Common myeloid progenitor, CD34-positive (primary cell): ENCODE measurements around the gene GPD1L.

Experiments
- CTCF ChIA-PET: fragments of 350-600 bp; sonication (Branson Sonifier 250); formaldehyde crosslinking; loops from one replicate; lab custom pipeline; 2021; ENCODE audit warnings: antibody characterized with exemption; lab: Charles Lee
- POLR2A ChIA-PET: fragments of 350-600 bp; sonication (Branson Sonifier 250); formaldehyde crosslinking; loops from one replicate; lab custom pipeline; 2021; ENCODE audit warnings: antibody characterized with exemption; lab: Charles Lee
- DNase-seq, 3 donors: peaks; one replicate each; pipeline versions ENCODE4 v3.0.0 to v3.0.0-alpha.2; 2013
- H3K27ac ChIP-seq, 2 experiments: 1 replicate in 1 of 2; 2 replicates in 1 of 2; pipeline ENCODE4 v1.7.0; 2013; ENCODE audit warnings: inconsistent platforms in 2 of 2, low read length in 2 of 2, mild to moderate bottlenecking in 2 of 2, low read depth in 1 of 2, moderate library complexity in 1 of 2; ENCODE audit not compliant: severe bottlenecking in 2 of 2, insufficient read depth in 1 of 2, poor library complexity in 1 of 2
- H3K27me3 ChIP-seq, 5 experiments: replicated peaks in 2 of 5; 1 replicate in 3 of 5; 2 replicates in 2 of 5; pipeline versions ENCODE4 v1.6.1 to v1.7.0; 2013; ENCODE audit warnings: low read length in 4 of 5, mild to moderate bottlenecking in 2 of 5, moderate library complexity in 2 of 5, inconsistent platforms in 1 of 5; ENCODE audit not compliant: insufficient read depth in 5 of 5, control insufficient read depth in 4 of 5
- H3K36me3 ChIP-seq, 4 experiments: 1 replicate in 2 of 4; 2 replicates in 2 of 4; pipeline versions ENCODE4 v1.6.1 to v1.7.0; 2013; ENCODE audit warnings: low read length in 3 of 4, control low read depth in 1 of 4, mild to moderate bottlenecking in 1 of 4; ENCODE audit not compliant: control insufficient read depth in 4 of 4, insufficient read depth in 4 of 4
- H3K4me1 ChIP-seq, 4 experiments: 1 replicate in 3 of 4; 2 replicates in 1 of 4; pipeline versions ENCODE4 v1.6.1 to v1.7.1; 2013; ENCODE audit warnings: low read length in 3 of 4, mild to moderate bottlenecking in 3 of 4, control low read depth in 1 of 4, inconsistent platforms in 1 of 4, moderate library complexity in 1 of 4; ENCODE audit not compliant: control insufficient read depth in 4 of 4, insufficient read depth in 4 of 4; ENCODE audit errors: control extremely low read depth in 1 of 4
- H3K4me3 ChIP-seq, 7 experiments: 1 replicate in 4 of 7; 2 replicates in 3 of 7; pipeline versions ENCODE4 v1.5.1 to v1.7.0; 2013; ENCODE audit warnings: mild to moderate bottlenecking in 7 of 7, low read length in 6 of 7, moderate library complexity in 6 of 7, inconsistent platforms in 2 of 7, low read depth in 2 of 7, control low read depth in 1 of 7; ENCODE audit not compliant: insufficient read depth in 4 of 7, control insufficient read depth in 1 of 7; ENCODE audit errors: extremely low read depth in 1 of 7
- H3K9me3 ChIP-seq, 5 experiments: 1 replicate in 4 of 5; 2 replicates in 1 of 5; pipeline versions ENCODE4 v1.6.1 to v1.7.1; 2013; ENCODE audit warnings: low read length in 4 of 5, mild to moderate bottlenecking in 2 of 5, inconsistent platforms in 1 of 5, low read depth in 1 of 5, moderate library complexity in 1 of 5; ENCODE audit not compliant: control insufficient read depth in 4 of 5, insufficient read depth in 2 of 5; ENCODE audit errors: control extremely low read depth in 1 of 5
- WGBS: methylation state at CpG from one replicate; pipeline ENCODE4 v1.1.5; 2013; ENCODE audit not compliant: insufficient coverage; 5-methylcytosine and 5-hydroxymethylcytosine counted together

Gene GPD1L

GRCh38 chr3:32193101-32193500, 86.7 kb downstream of the GPD1L start:
- no peaks in the 10 kb centered on the region for H3K27me3 ChIP-seq
- no peak for DNase-seq
- no peaks in the 10 kb centered on the region for H3K36me3 ChIP-seq
- H3K9me3 ChIP-seq = no peaks in the 10 kb centered on the region
- no peak overlapping the region for H3K27ac ChIP-seq
- H3K4me1 ChIP-seq = no peaks in the 10 kb centered on the region
- H3K4me3 ChIP-seq = no peak overlapping the region
- CTCF ChIA-PET = interaction anchor here (1.2 kb wide), 1 partner anchor 16 kb away, joined by 3 read pairs; no protein-coding TSS in a partner anchor
- POLR2A ChIA-PET = interaction anchor here (0.5 kb wide), 1 partner anchor 13 kb away, joined by 3 read pairs; no protein-coding TSS in a partner anchor

- no peak overlapping the region for H3K4me3 ChIP-seq
- no peaks in the 10 kb centered on the region for H3K36me3 ChIP-seq
- ChIA-PET CTCF (no interaction called here), POLR2A (no interaction called here)
- H3K9me3 ChIP-seq = no peaks in the 10 kb centered on the region
- no peak overlapping the region for H3K27ac ChIP-seq
- 70% methylated on average over 1 of the region's 1 CpG for WGBS
- no peaks in the 10 kb centered on the region for H3K4me1 ChIP-seq
- DNase-seq = peak in 1 of 3 donors; percentile 10
- no peaks in the 10 kb centered on the region for H3K27me3 ChIP-seq
Observed at GRCh38 chr3:32194653-32195052, 88.2 kb downstream of the GPD1L start.

- Histone ChIP-seq H3K9me3 (no peaks in the 10 kb centered on the region), H3K27ac (no peak overlapping the region), H3K27me3 (no peaks in the 10 kb centered on the region), H3K4me1 (peaks cover 0 to 1% (median 0%) of the 10 kb centered on the region in 4 experiments), H3K4me3 (no peak overlapping the region), H3K36me3 (no peaks in the 10 kb centered on the region)
- no peak for DNase-seq
- WGBS = 88% methylated on average over 2 of the region's 4 CpGs
- CTCF ChIA-PET = no interaction called here
- POLR2A ChIA-PET = interaction anchor here (0.6 kb wide), 1 partner anchor 341 kb away, joined by 3 read pairs; no protein-coding TSS in a partner anchor
Observed at GRCh38 chr3:32195995-32196540, 89.6 kb downstream of the GPD1L start.

GRCh38 chr3:32197991-32198390, 91.6 kb downstream of the GPD1L start:
- H3K36me3 ChIP-seq = no peaks in the 10 kb centered on the region
- ChIA-PET CTCF (no interaction called here), POLR2A (no interaction called here)
- WGBS = 100% methylated on average over 1 of the region's 1 CpG
- peaks cover 0 to 4% (median 0%) of the 10 kb centered on the region in 4 experiments for H3K4me1 ChIP-seq
- H3K4me3 ChIP-seq = no peak overlapping the region
- no peaks in the 10 kb centered on the region for H3K27me3 ChIP-seq
- no peak overlapping the region for H3K27ac ChIP-seq
- no peak for DNase-seq
- no peaks in the 10 kb centered on the region for H3K9me3 ChIP-seq

GRCh38 chr3:32198714-32199113, 92.3 kb downstream of the GPD1L start:
- WGBS = 71% methylated on average over 1 of the region's 3 CpGs
- Histone ChIP-seq H3K4me1 (peaks cover 0 to 4% (median 0%) of the 10 kb centered on the region in 4 experiments), H3K36me3 (no peaks in the 10 kb centered on the region), H3K27me3 (no peaks in the 10 kb centered on the region), H3K4me3 (no peak overlapping the region), H3K27ac (no peak overlapping the region), H3K9me3 (no peaks in the 10 kb centered on the region)
- POLR2A ChIA-PET = no interaction called here
- CTCF ChIA-PET = interaction anchor here (1.0 to 1.3 kb wide), 2 partner anchors 17 to 22 kb away, joined by 3 read pairs; no protein-coding TSS in a partner anchor
- DNase-seq = no peak

- Histone ChIP-seq H3K27ac (no peak overlapping the region), H3K9me3 (no peaks in the 10 kb centered on the region), H3K4me3 (no peak overlapping the region), H3K27me3 (no peaks in the 10 kb centered on the region), H3K4me1 (peaks cover 0 to 4% (median 0%) of the 10 kb centered on the region in 4 experiments), H3K36me3 (no peaks in the 10 kb centered on the region)
- ChIA-PET POLR2A (no interaction called here), CTCF (no interaction called here)
- no peak for DNase-seq
- 91% methylated on average over 7 of the region's 7 CpGs for WGBS
Observed at GRCh38 chr3:32200490-32200889, 94.1 kb downstream of the GPD1L start.

GRCh38 chr3:32200992-32201758, 94.8 kb downstream of the GPD1L start:
- no peak overlapping the region for H3K27ac ChIP-seq
- no peaks in the 10 kb centered on the region for H3K9me3 ChIP-seq
- H3K4me3 ChIP-seq = no peak overlapping the region
- no peaks in the 10 kb centered on the region for H3K27me3 ChIP-seq
- H3K4me1 ChIP-seq = peaks cover 0 to 4% (median 0%) of the 10 kb centered on the region in 4 experiments
- WGBS = 74% methylated on average over 7 of the region's 10 CpGs
- H3K36me3 ChIP-seq = no peaks in the 10 kb centered on the region
- POLR2A ChIA-PET = no interaction called here
- DNase-seq = peak in 1 of 3 donors; percentile 27
- CTCF ChIA-PET = interaction anchor here (0.8 kb wide), 1 partner anchor 95 kb away, joined by 3 read pairs; no protein-coding TSS in a partner anchor
